ENCODE measurements around the gene TWNK. TPM values are rescaled to one million over a fixed set of nuclear protein-coding genes. Genes with fewer than 3 reads are reported as not detected.

TWNK gene
- polyA plus RNA-seq, 2 of the 4 experiments (the other 2 are of a cell fraction), result 21.1 to 34.7 TPM

DNA sequence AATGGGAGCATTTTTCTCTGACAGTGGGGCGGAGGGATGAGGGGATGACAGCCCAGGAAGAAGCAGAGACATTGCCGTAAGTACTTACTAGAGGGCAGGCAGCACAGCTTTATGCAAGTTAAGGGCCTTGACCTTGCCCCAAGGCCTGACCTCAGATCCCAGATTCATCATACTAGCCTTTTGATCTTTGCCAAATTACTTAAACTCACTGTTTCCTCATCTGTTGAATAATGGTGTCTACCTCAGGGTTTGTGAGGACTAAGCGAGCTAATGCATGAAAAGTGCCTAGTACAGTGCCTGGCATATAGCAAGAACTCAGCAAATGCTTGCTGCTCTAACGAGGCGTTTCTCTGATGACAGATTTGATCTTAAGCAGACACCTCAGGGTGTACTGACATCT is 21.5 kb upstream of the TWNK start:
- 75% methylated on average over 5 of the region's 5 CpGs for WGBS (ENCODE audit: missing lambda C conversion rate)
- ChIA-PET POLR2A (no interaction called here), CTCF (interaction anchor here (0.9 to 5.1 kb wide), 7 partner anchors 10 to 87 kb away, joined by 3 to 22 read pairs (median 6); no protein-coding TSS in a partner anchor)
- Histone ChIP-seq H3K4me3 (no peak overlapping the region), H3K9me3 (no peaks in the 10 kb centered on the region), H3K27ac (no peak overlapping the region), H3K4me2 (no peak overlapping the region), H3K4me1 (peaks cover 17% of the 10 kb centered on the region)
- FAIRE-seq, result no peak
- ATAC-seq, result no peak
- no peak for DNase-seq (ENCODE audit: low read depth in 1 of 2, low spot score in 1 of 2)
- TF ChIP-seq ZNF302 (CRISPR knock-in tag; IDR thresholded peaks at IDR 0.05) (no peak), KDM1A (IDR thresholded peaks at IDR 0.05; ENCODE audit: low read depth) (no peak), CBX2 (IDR thresholded peaks at IDR 0.05; ENCODE audit: borderline replicate concordance, low read depth) (no peak), JUN (IDR thresholded peaks at IDR 0.05) (no peak), POLR2A (IDR thresholded peaks at IDR 0.05; ENCODE audit: low read length) (no peak), ESRRA (IDR thresholded peaks at IDR 0.05; ENCODE audit: borderline replicate concordance, low read length) (no peak), MAZ (IDR thresholded peaks at IDR 0.05; ENCODE audit: borderline replicate concordance, low read depth, low read length) (no peak), FOSB (CRISPR knock-in tag; IDR thresholded peaks at IDR 0.05) (no peak), HEYL (CRISPR knock-in tag; IDR thresholded peaks at IDR 0.05) (no peak), KDM5A (IDR thresholded peaks at IDR 0.05) (no peak)
- TF ChIP-seq, protein P1, sequence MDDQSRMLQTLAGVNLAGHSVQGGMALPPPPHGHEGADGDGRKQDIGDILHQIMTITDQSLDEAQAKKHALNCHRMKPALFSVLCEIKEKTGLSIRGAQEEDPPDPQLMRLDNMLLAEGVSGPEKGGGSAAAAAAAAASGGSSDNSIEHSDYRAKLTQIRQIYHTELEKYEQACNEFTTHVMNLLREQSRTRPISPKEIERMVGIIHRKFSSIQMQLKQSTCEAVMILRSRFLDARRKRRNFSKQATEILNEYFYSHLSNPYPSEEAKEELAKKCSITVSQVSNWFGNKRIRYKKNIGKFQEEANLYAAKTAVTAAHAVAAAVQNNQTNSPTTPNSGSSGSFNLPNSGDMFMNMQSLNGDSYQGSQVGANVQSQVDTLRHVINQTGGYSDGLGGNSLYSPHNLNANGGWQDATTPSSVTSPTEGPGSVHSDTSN (IDR thresholded peaks at IDR 0.05), result no peak

DNA sequence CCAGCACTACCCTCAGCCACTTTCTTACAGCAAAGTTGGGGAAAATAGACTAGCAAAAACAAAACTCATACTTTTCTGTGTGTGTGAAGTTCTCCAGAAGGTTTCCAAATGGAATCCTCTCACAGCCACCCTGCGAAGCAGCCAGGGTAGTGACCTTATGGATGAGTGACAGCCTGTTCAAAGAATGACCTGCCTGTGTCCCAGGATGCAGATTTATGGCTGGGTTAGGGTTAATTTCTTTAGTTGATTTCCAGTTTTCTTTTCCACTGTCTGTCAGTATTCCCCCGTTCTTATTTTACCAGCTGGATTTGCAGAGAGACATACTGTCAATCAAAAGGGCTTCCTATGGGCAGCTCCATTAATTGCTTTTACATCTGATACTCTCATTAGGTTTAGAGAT is 20.5 kb upstream of the TWNK start:
- ChIA-PET POLR2A (no interaction called here), CTCF (interaction anchor here (0.6 to 5.1 kb wide), 8 partner anchors 8 to 431 kb away, joined by 3 to 22 read pairs (median 3); partner anchors contain the start of gene HIF1AN)
- no peak for FAIRE-seq
- no peak overlapping the region for H3K4me3 ChIP-seq
- no peak for ATAC-seq
- no peak overlapping the region for H3K27ac ChIP-seq
- no peaks in the 10 kb centered on the region for H3K9me3 ChIP-seq
- TF ChIP-seq HOXB13 (CRISPR knock-in tag; IDR thresholded peaks at IDR 0.05; ENCODE audit: low read depth) (no peak), SMC3 (IDR thresholded peaks at IDR 0.05) (no peak), SREBF2 (IDR thresholded peaks at IDR 0.05) (no peak), PHF8 (IDR thresholded peaks at IDR 0.05; ENCODE audit: borderline replicate concordance, low read depth) (no peak), EHMT2 (IDR thresholded peaks at IDR 0.05; ENCODE audit: low read depth) (no peak), ZFP36 (IDR thresholded peaks at IDR 0.05; ENCODE audit: borderline replicate concordance, partially characterized antibody) (no peak), CEBPB (IDR thresholded peaks at IDR 0.05) (no peak), KDM5A (IDR thresholded peaks at IDR 0.05) (no peak), FOSL2 (IDR thresholded peaks at IDR 0.05) (no peak), FOSL2 (CRISPR knock-in tag; IDR thresholded peaks at IDR 0.05) (no peak), MAFK (IDR thresholded peaks at IDR 0.05; ENCODE audit: partially characterized antibody) (no peak), CBX8 (IDR thresholded peaks at IDR 0.05) (no peak), KDM1A (IDR thresholded peaks at IDR 0.05; ENCODE audit: low read depth) (no peak)
- TF ChIP-seq, protein P1 (IDR thresholded peaks at IDR 0.05), result no peak
- no peak for DNase-seq (ENCODE audit: low read depth in 1 of 2, low spot score in 1 of 2)
- 82% methylated on average over 2 of the region's 2 CpGs for WGBS (ENCODE audit: missing lambda C conversion rate)
- peaks cover 27% of the 10 kb centered on the region for H3K4me1 ChIP-seq
- no peak overlapping the region for H3K4me2 ChIP-seq

- Histone ChIP-seq H3K4me3 (no peak overlapping the region), H3K4me2 (no peak overlapping the region), H3K27ac (no peak overlapping the region), H3K4me1 (peaks cover 32% of the 10 kb centered on the region), H3K9me3 (no peaks in the 10 kb centered on the region)
- CTCF ChIA-PET, result interaction anchor here (0.7 to 5.1 kb wide), 8 partner anchors 8 to 93 kb away, joined by 3 to 22 read pairs (median 4); partner anchors contain the start of genes PDZD7 and SFXN3
- DNase-seq (ENCODE audit: low read depth in 1 of 2, low spot score in 1 of 2), result no peak
- FAIRE-seq, result no peak
- no peak for ATAC-seq
- POLR2A ChIA-PET, result no interaction called here
- TF ChIP-seq RFX5 (IDR thresholded peaks at IDR 0.05) (no peak), ZFP36 (IDR thresholded peaks at IDR 0.05; ENCODE audit: borderline replicate concordance, partially characterized antibody) (no peak), JUN (IDR thresholded peaks at IDR 0.05) (no peak), MAZ (IDR thresholded peaks at IDR 0.05; ENCODE audit: borderline replicate concordance, low read depth, low read length) (no peak), EHF (CRISPR knock-in tag; IDR thresholded peaks at IDR 0.05) (no peak), ZC3H11A (IDR thresholded peaks at IDR 0.05) (no peak), KDM5A (IDR thresholded peaks at IDR 0.05) (no peak), RAD21 (conservative IDR thresholded peaks at IDR 0.05 in 1 of 2, IDR thresholded peaks at IDR 0.05 in 1 of 2) (no peak), CBX8 (IDR thresholded peaks at IDR 0.05) (no peak), TP53 (CRISPR knock-in tag; IDR thresholded peaks at IDR 0.05) (no peak), POLR2AphosphoS2 (conservative IDR thresholded peaks at IDR 0.05; ENCODE audit: low read length) (no peak), FOXS1 (CRISPR knock-in tag; IDR thresholded peaks at IDR 0.05) (no peak), GATA3 (IDR thresholded peaks at IDR 0.05; ENCODE audit: borderline replicate concordance) (no peak)
- TF ChIP-seq, protein P2, sequence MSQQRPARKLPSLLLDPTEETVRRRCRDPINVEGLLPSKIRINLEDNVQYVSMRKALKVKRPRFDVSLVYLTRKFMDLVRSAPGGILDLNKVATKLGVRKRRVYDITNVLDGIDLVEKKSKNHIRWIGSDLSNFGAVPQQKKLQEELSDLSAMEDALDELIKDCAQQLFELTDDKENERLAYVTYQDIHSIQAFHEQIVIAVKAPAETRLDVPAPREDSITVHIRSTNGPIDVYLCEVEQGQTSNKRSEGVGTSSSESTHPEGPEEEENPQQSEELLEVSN (IDR thresholded peaks at IDR 0.05; ENCODE audit: borderline replicate concordance, low read depth), result no peak
- TF ChIP-seq, protein P3, sequence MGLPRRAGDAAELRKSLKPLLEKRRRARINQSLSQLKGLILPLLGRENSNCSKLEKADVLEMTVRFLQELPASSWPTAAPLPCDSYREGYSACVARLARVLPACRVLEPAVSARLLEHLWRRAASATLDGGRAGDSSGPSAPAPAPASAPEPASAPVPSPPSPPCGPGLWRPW (IDR thresholded peaks at IDR 0.05), result no peak
- 80% methylated on average over 2 of the region's 2 CpGs for WGBS (ENCODE audit: missing lambda C conversion rate)
Measured at GRCh38 chr10:100967332-100967731, 20.0 kb upstream of the TWNK start.

Measured in A549 (cell line).